GM12874 (cell line): ENCODE measurements around the gene LRRC38.

Source experiments
- CTCF ChIP-seq: IDR thresholded peaks from 2 replicates; pipeline ENCODE4 v1.5.1; 2011; ENCODE audit warnings: low read depth, mild to moderate bottlenecking, control low read depth, low read length, moderate library complexity; ENCODE audit not compliant: insufficient read depth

Gene LRRC38

GRCh38 chr1:13487143-13487868 lies 26.5 kb downstream of the LRRC38 start:
- TF ChIP-seq CTCF, result no peak

- no peak for TF ChIP-seq CTCF
These were observed 29.9 kb downstream of the LRRC38 start for GRCh38 chr1:13483946-13484345.

GRCh38 chr1:13482600-13482999 lies 31.2 kb downstream of the LRRC38 start:
- TF ChIP-seq CTCF, result no peak

GRCh38 chr1:13479171-13479856 lies 34.5 kb downstream of the LRRC38 start:
- TF ChIP-seq CTCF, result no peak

GRCh38 chr1:13478692-13479091 lies 35.1 kb downstream of the LRRC38 start:
- TF ChIP-seq CTCF, result no peak

- TF ChIP-seq CTCF, result 0 out of 2 replicates have a peak, but pooled peaks have one; percentile 4
These were observed 44.5 kb downstream of the LRRC38 start for GRCh38 chr1:13469343-13469742.

- no peak for TF ChIP-seq CTCF
These were observed 48.3 kb downstream of the LRRC38 start for GRCh38 chr1:13465515-13465914.
